RWPE1 (cell line): ENCODE results near the gene THAP2.

Experiments used
- CTCF ChIA-PET: fragments of 350-600 bp; sonication (Branson Sonifier 250); formaldehyde crosslinking; extraction: SDS; loops from one replicate; lab custom pipeline; 2021; lab: Yijun Ruan, JAX
- POLR2A ChIA-PET: fragments of 400-600 bp; formaldehyde crosslinking; extraction: SDS; loops from one replicate; lab custom pipeline; 2020; ENCODE audit warnings: antibody characterized with exemption; ENCODE audit not compliant: low non-redundant PET; lab: Yijun Ruan, JAX
- DNase-seq: peaks from one replicate; pipeline ENCODE4 v3.0.0; 2012; ENCODE audit warnings: low spot score
- H3K27ac ChIP-seq: fragments of 450-650 bp; 2 replicates; pipeline ENCODE4 v1.5.1; 2017
- CTCF ChIP-seq: fragments of 450-650 bp; conservative IDR thresholded peaks from 2 replicates; pipeline ENCODE4 v1.5.1; 2017; ENCODE audit warnings: low read depth, mild to moderate bottlenecking

THAP2 gene

GRCh38 chr12:71664411-71665089, 449 bp downstream of the THAP2 start:
- CTCF ChIA-PET = interaction anchor here (0.8 to 2.9 kb wide), 2 partner anchors 24 to 82 kb away, joined by 4 to 15 read pairs; no protein-coding TSS in a partner anchor
- POLR2A ChIA-PET = interaction anchor here (0.6 to 1.8 kb wide), 3 partner anchors 20 to 83 kb away, joined by 3 to 19 read pairs (median 4); partner anchors contain the start of gene TMEM19

GRCh38 chr12:71665090-71665463, 976 bp downstream of the THAP2 start:
- H3K27ac ChIP-seq = no peak overlapping the region
- POLR2A ChIA-PET = no interaction called here
- CTCF ChIA-PET = interaction anchor here (0.6 to 2.9 kb wide), 2 partner anchors 22 to 82 kb away, joined by 3 to 15 read pairs; no protein-coding TSS in a partner anchor
- no peak for DNase-seq
- TF ChIP-seq CTCF = no peak

More at GRCh38 chr12:71664411-71665089, 449 bp downstream of the THAP2 start:
- peak overlapping the region; percentile 97 for H3K27ac ChIP-seq
- no peak for TF ChIP-seq CTCF
- no peak for DNase-seq

- no peak overlapping the region for H3K27ac ChIP-seq
- DNase-seq = no peak
- no peak for TF ChIP-seq CTCF
- ChIA-PET POLR2A (no interaction called here), CTCF (no interaction called here)
Observed at GRCh38 chr12:71666259-71666658, 2.2 kb downstream of the THAP2 start.

- POLR2A ChIA-PET = no interaction called here
- no peak for TF ChIP-seq CTCF
- CTCF ChIA-PET = no interaction called here
- no peak overlapping the region for H3K27ac ChIP-seq
- DNase-seq = no peak
Observed at GRCh38 chr12:71671311-71671710, 7.2 kb downstream of the THAP2 start.

GRCh38 chr12:71671816-71672215, 7.7 kb downstream of the THAP2 start:
- POLR2A ChIA-PET = no interaction called here
- H3K27ac ChIP-seq = no peak overlapping the region
- no peak for DNase-seq
- no peak for TF ChIP-seq CTCF
- CTCF ChIA-PET = interaction anchor here (0.7 kb wide), 1 partner anchor 17 kb away, joined by 4 read pairs; no protein-coding TSS in a partner anchor

DNA sequence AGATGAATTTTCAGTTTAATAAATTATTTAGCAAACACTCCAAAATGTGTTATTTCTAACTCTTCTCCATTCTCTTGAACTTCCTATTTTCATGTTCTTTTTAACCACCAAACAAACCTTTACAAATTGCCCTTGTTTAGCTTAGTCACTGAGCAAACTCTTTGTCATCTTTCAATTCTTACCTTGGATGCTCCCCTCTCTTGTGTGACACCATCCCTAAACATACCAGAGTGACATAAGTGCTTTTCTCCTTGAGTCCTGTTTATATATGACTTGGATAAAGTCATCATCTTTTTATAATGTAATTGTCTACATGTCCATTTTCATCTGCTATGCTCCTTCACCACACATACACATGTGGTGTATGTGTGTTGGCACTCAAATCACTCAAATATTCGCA, 18.4 kb downstream of the THAP2 start:
- no peak for TF ChIP-seq CTCF
- ChIA-PET CTCF (no interaction called here), POLR2A (no interaction called here)
- H3K27ac ChIP-seq = no peak overlapping the region
- no peak for DNase-seq
